HUES64 (cell line): ENCODE results near the gene PRPH.
A peak's percentile ranks its signal among the peaks of the same experiment; 100 is the strongest.
"Not testable (repeated sequence)": the region's sequence is repeated elsewhere in the genome, so short reads cannot be mapped to it uniquely, and the experiment has no call there.

Experiments
- H3K27ac ChIP-seq: 2 replicates; pipeline ENCODE4 v1.7.0; 2013; ENCODE audit warnings: low read depth, low read length, inconsistent platforms
- H3K27me3 ChIP-seq: 2 replicates; pipeline ENCODE4 v1.6.1; 2013; ENCODE audit warnings: mild to moderate bottlenecking, low read length; ENCODE audit not compliant: insufficient read depth
- H3K36me3 ChIP-seq: 2 replicates; pipeline ENCODE4 v1.6.1; 2013; ENCODE audit warnings: mild to moderate bottlenecking, low read length; ENCODE audit not compliant: insufficient read depth
- H3K4me1 ChIP-seq: 2 replicates; pipeline ENCODE4 v1.6.1; 2013; ENCODE audit warnings: mild to moderate bottlenecking, low read length, moderate library complexity; ENCODE audit not compliant: insufficient read depth
- H3K4me3 ChIP-seq: 2 replicates; pipeline ENCODE4 v1.5.1; 2013; ENCODE audit warnings: mild to moderate bottlenecking, low read length, moderate library complexity
- H3K9ac ChIP-seq: 2 replicates; pipeline ENCODE4 v1.6.1; 2013; ENCODE audit warnings: mild to moderate bottlenecking, low read depth, low read length
- H3K9me3 ChIP-seq: 2 replicates; pipeline ENCODE4 v1.6.1; 2013; ENCODE audit warnings: low read depth, low read length; ENCODE audit not compliant: insufficient read depth
- WGBS: fragments of 150-250, 120-280 bp; methylation state at CpG from one replicate; pipeline ENCODE4 v1.1.7; 2013; ENCODE audit warnings: missing lambda C conversion rate; 5-methylcytosine and 5-hydroxymethylcytosine counted together

The PRPH gene

DNA sequence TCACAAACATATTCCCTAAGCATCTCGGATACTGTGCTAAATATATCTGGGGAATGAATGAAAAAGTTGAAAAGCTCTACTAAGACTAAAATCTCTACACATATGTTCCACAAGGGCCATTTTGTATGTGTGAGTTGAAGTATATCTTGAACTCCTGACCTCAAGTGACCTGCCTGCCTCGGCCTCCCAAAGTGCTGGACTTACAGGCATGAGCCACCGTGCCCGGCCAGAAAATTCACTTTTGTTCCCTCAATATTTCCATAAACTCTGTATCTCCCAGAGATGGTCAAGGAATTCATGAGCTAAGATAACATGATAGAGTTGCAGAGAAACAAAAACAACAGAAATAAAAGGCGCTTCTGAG is 31.6 kb upstream of the PRPH start:
- Histone ChIP-seq H3K9me3 (no peaks in the 10 kb centered on the region), H3K36me3 (peaks cover 20% of the 10 kb centered on the region), H3K27ac (no peak overlapping the region), H3K4me1 (peaks cover 16% of the 10 kb centered on the region), H3K9ac (no peak overlapping the region), H3K27me3 (no peaks in the 10 kb centered on the region), H3K4me3 (peak overlapping the region; percentile 84; the same call in 1 of the 2 replicates)
- WGBS, result 93% methylated on average over 4 of the region's 5 CpGs

DNA sequence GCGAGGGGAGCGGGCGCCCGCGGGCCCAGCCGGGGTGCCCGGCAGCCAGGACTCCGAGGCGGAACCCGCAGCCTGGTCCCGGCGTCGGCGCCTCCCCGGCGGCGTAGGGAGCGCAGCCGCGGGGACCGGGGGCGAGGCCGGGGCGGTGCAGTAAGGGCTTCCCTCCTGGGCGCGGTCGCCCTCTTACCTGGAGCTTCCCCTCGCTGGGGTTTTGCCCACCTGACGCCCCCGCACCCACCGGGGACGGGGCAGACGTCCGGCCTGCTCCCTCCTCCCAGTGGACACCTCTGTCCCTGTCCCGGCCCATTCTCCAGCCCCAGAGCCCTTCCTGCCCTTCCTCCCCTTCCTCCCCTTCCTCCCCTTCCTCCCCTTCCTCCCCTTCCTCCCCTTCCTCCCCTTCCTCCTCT is 30.5 kb upstream of the PRPH start:
- peak overlapping the region; percentile 84 for H3K4me3 ChIP-seq
- no peaks in the 10 kb centered on the region for H3K9me3 ChIP-seq
- peak overlapping the region; percentile 68 for H3K27ac ChIP-seq
- H3K9ac ChIP-seq, result peak overlapping the region; percentile 83
- peaks cover 16% of the 10 kb centered on the region for H3K4me1 ChIP-seq
- peaks cover 31% of the 10 kb centered on the region for H3K36me3 ChIP-seq
- no peaks in the 10 kb centered on the region for H3K27me3 ChIP-seq
- WGBS, result under 1% methylated on average over 35 of the region's 35 CpGs

DNA sequence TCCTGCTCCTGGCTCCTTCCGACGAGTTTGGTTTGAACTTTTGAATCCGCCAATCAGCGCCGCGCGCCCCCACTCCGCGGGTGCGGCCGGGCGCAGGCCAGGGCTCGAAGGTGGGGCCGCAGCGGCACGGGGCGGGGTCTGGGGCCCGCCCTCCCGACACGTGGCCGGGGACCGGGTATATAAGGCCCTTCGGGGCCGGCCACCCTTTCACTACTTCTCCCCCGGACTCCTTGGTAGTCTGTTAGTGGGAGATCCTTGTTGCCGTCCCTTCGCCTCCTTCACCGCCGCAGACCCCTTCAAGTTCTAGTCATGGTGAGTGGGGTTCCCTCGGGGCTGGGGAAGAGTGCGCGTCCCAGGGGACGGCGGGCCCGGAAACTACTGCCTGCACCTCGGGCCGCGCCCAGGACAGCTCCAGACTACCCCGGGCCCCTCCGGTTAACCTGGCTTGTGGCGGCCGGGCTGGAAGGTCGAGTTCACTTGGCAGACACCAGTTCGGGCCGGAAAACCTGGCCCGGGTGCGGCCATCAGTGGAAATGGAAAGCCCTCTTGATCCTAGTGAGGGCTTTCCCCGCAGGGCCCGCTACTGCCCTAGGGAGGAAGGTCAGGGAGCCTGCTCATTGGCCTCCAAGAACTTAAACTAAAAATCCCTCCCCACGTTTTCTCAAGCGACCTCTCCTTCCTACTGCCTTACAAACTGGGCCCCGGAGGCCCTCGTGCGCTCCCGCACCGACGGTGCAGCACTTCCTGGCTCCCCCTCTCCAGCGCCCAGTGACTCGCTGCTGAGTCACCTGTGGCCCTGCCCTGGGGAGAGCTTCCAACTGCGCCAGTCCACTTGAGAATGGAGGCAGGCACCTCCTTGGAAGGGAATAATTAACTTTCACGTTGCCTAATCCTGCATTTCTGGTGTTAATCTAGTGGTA is 29.8 kb upstream of the PRPH start, which contains the start of gene TUBA1C:
TUBA1C (plus strand) TSS at position 210 of the 920 bp plus-strand sequence; CDS start at position 310, 100 bp downstream.
- peak within 1 kb of the TSS; percentile 84 for H3K4me3 ChIP-seq
- H3K9me3 ChIP-seq, result no peaks in the 10 kb centered on the region
- H3K27me3 ChIP-seq, result no peaks in the 10 kb centered on the region
- H3K4me1 ChIP-seq, result peaks cover 13% of the 10 kb centered on the region
- H3K27ac ChIP-seq, result peak within 1 kb of the TSS; percentile 93
- WGBS, result under 1% methylated on average over 61 of the region's 61 CpGs
- H3K9ac ChIP-seq, result peak within 1 kb of the TSS; percentile 95
- peaks cover 37% of the 10 kb centered on the region for H3K36me3 ChIP-seq

DNA sequence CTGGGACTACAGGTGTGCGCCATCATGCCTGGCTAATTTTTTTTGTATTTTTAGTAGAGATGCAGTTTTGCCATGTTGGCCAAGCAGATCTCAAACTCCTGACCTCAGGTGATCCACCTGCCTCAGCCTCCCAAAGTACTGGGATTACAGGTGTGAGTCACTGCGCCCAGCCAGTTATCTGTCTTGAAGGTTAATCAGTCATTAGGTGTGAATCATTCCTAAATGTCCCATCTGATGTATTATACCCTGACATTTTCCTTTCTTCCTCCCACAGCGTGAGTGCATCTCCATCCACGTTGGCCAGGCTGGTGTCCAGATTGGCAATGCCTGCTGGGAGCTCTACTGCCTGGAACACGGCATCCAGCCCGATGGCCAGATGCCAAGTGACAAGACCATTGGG is 25.8 kb upstream of the PRPH start:
- H3K4me1 ChIP-seq, H3K27me3 ChIP-seq, H3K9ac ChIP-seq, H3K9me3 ChIP-seq: not testable (repeated sequence)
- Histone ChIP-seq H3K36me3 (peaks cover 73% of the 10 kb centered on the region), H3K4me3 (0 out of 2 replicates have a peak overlapping the region, but pooled peaks have one; percentile 1), H3K27ac (peak overlapping the region; percentile 73)
- 93% methylated on average over 5 of the region's 6 CpGs for WGBS

DNA sequence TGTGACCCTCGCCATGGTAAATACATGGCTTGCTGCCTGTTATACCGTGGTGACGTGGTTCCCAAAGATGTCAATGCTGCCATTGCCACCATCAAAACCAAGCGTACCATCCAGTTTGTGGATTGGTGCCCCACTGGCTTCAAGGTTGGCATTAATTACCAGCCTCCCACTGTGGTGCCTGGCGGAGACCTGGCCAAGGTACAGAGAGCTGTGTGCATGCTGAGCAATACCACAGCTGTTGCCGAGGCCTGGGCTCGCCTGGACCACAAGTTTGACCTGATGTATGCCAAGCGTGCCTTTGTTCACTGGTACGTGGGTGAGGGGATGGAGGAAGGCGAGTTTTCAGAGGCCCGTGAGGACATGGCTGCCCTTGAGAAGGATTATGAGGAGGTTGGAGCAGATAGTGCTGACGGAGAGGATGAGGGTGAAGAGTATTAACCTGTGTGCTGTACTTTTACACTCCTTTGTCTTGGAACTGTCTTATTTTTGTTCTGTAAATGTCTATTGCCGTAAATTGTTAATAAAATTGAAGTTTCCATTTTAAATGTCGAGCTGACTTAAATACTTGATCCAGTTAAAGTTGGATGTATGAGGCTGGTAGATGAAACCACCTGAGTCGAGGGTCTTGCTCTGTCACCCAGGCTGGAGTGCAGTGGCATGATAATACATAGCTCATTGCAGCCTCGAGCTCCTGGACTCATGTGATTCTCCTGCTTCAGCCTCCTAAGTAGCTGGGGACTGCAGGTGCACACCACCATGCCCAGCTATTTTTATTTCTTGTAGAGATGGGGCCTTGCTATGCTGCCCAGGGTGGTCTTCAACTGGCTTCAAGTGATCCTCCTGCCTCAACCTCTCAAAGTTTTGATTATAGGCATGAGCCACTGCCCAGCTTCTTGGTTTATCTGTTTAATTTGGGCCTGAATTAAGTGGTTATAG is 21.9 kb upstream of the PRPH start:
- Histone ChIP-seq H3K4me1 (no peaks in the 10 kb centered on the region), H3K36me3 (peaks cover 55% of the 10 kb centered on the region), H3K4me3 (no peak overlapping the region), H3K9me3 (no peaks in the 10 kb centered on the region), H3K9ac (no peak overlapping the region), H3K27me3 (no peaks in the 10 kb centered on the region), H3K27ac (no peak overlapping the region)
- 95% methylated on average over 16 of the region's 16 CpGs for WGBS

DNA sequence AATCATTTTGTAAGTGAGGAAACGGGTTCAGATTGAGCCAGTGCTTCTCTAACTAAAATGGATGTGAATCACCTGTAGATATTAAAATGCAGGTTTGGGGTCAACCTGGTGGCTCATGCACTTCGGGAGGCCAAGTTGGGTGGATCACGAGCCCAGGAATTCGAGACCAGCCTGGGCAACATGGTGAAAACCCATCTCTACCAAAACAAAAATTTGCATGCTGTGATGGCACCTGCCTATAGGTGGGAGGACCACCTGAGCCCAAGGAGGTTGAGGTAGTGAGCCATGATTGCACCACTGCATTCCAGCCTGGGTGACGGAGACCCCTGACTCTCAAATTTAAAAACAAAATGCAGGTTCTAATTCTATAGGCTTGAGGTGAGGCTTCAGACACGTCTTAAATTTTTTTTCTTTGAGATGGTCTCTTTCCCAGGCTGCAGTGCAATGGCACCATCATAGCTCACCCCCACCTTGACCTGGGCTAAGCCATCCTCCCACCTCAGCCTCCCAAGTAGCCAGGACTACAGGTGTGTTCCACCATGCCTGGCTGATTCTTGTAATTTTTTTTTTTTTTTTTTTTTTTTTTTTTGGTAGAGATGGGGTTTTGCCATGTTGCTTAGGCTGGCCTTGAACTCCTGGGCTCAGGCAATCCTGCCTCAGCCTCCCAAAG is 21.1 kb upstream of the PRPH start:
- 89% methylated on average over 6 of the region's 6 CpGs for WGBS
- Histone ChIP-seq H3K27me3 (no peaks in the 10 kb centered on the region), H3K9me3 (no peaks in the 10 kb centered on the region), H3K27ac (no peak overlapping the region), H3K4me1 (no peaks in the 10 kb centered on the region), H3K9ac (no peak overlapping the region), H3K4me3 (no peak overlapping the region), H3K36me3 (peaks cover 48% of the 10 kb centered on the region)

DNA sequence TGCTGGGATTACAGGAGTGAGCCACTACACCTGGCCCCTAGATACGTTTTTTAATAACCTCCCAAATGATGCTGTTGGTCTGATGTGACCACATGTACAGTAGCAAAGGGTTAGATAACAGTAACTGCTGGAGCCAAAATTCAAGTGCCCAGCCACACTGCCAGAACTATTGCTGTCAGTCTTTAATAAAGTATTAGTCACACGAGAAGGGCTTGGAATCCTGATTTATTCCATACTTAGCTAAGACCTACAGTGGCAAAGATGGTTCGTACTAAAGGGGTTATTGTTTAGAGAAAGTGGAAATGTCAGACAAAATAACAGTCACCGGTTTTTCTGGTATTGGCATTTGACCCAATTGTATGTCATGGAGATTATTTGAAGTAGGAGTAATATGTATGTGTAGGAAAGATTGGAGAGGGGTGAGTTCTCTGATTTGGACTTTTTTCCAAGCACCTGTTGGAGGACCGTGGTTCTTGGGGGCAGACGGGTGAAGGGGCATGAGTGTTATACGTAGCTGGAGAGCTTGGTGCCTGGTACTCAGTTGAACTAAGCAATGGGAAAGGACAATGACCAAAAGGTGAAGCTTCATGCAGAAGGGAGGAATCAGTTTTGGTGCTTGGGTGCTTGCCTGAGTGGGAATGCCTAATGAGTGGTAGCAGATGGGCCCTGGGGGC is 20.4 kb upstream of the PRPH start:
- H3K36me3 ChIP-seq, result peaks cover 42% of the 10 kb centered on the region
- H3K27me3 ChIP-seq, result no peaks in the 10 kb centered on the region
- peaks cover 3% of the 10 kb centered on the region; the same call in 1 of the 2 replicates for H3K4me1 ChIP-seq
- H3K27ac ChIP-seq, result no peak overlapping the region
- H3K9ac ChIP-seq, result no peak overlapping the region
- H3K4me3 ChIP-seq, result no peak overlapping the region
- H3K9me3 ChIP-seq, result no peaks in the 10 kb centered on the region
- 93% methylated on average over 7 of the region's 7 CpGs for WGBS

DNA sequence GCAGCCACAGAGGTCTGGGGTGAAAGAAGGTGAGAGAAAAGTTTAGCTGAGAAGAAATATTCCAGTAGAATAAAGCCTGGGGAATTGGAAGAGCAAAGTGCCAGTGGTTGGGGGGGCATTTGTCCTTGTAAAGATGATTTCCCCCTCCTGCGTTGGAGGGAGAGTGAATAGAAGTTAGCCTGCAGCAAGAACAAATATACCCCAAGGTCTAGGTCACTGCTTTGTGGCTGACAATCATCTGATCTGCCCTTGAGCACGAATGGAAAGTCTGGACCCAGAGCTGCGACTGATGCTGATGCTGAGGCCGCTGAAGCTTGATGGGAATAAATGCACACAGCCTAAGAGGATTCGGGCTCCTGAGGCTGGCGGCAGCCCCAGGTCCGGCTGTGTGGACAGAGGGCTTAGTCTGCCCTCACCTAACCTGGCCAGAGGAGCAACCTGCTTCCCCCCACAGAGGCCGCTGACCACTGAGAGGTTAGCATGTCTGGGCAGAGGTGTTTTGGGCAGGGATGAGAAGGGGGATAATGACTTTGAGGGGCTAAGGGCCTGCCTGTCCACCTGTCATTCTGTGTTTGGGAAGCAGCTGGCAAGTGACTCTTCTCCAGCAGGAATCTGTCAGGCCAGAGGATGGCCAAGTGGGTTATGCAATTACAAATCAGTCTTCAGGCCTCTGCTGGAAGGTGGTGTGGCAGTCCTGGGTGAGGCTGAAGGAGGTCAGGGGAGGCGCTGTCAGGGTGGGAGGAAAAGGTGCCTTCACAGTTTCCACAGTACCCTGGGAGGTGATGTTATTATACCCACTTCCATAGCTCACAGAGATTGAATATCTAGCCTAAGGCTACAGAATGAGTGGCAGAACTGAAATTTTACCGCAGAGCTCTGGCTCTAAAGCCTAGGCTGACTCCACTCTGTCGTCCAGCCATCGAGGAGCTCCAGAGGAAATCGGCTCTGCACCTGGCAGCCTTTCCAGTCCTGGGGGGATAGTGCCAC is 18.4 kb upstream of the PRPH start:
- Histone ChIP-seq H3K9me3 (no peaks in the 10 kb centered on the region), H3K36me3 (peaks cover 22% of the 10 kb centered on the region), H3K27me3 (no peaks in the 10 kb centered on the region), H3K9ac (no peak overlapping the region), H3K4me3 (no peak overlapping the region), H3K4me1 (peaks cover 10% of the 10 kb centered on the region; the same call in 1 of the 2 replicates), H3K27ac (no peak overlapping the region)
- 84% methylated on average over 12 of the region's 13 CpGs for WGBS

DNA sequence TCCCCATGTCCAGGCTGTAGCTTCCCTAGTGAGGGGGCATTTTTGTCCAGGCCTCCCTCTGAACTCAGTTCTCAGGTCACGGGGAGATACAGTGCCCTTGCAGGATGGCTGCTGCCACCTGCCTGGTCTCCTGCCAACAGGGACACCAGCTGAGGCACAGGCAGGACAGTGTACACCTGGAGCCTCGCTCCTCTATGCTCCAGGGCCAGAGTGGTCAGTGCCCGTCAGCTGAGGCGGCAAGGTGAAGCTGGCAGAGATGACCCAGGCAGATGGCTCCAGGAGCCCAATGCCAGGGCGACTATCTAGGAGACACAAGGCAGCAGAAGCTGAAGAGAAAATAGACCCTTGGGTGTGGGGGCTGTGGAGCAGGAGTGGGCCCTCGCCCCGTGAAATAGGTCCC is 17.5 kb upstream of the PRPH start:
- no peak overlapping the region for H3K27ac ChIP-seq
- peaks cover 16% of the 10 kb centered on the region for H3K36me3 ChIP-seq
- H3K27me3 ChIP-seq, result no peaks in the 10 kb centered on the region
- no peak overlapping the region for H3K9ac ChIP-seq
- H3K4me3 ChIP-seq, result no peak overlapping the region
- no peaks in the 10 kb centered on the region for H3K9me3 ChIP-seq
- H3K4me1 ChIP-seq, result peaks cover 15% of the 10 kb centered on the region; the same call in 1 of the 2 replicates
- WGBS, result 92% methylated on average over 7 of the region's 7 CpGs
